GM12864 (cell line): ENCODE data around the gene BCL11B.

Experiments used
- DNase-seq: peaks from one replicate; pipeline ENCODE4 v3.0.0-alpha.2; 2011; ENCODE audit warnings: low read depth
- H3K4me3 ChIP-seq: 2 replicates; pipeline ENCODE4 v1.5.1; 2011; ENCODE audit warnings: mild to moderate bottlenecking, low read depth, low read length, control low read depth
- CTCF ChIP-seq: IDR thresholded peaks from 2 replicates; pipeline ENCODE4 v1.5.1; 2011; ENCODE audit warnings: low read depth, mild to moderate bottlenecking, moderate library complexity, low read length, control low read depth, inconsistent platforms; ENCODE audit errors: missing control alignments

BCL11B gene

GRCh38 chr14:99217066-99217955, 54.7 kb downstream of the BCL11B start:
- DNase-seq: no peak
- H3K4me3 ChIP-seq: no peak overlapping the region
- TF ChIP-seq CTCF: no peak

- no peak for DNase-seq
- TF ChIP-seq CTCF: no peak
These were observed 55.8 kb downstream of the BCL11B start for GRCh38 chr14:99216191-99216590.

GRCh38 chr14:99215277-99215676, 56.7 kb downstream of the BCL11B start:
- DNase-seq: no peak
- H3K4me3 ChIP-seq: no peak overlapping the region
- TF ChIP-seq CTCF: no peak

More at GRCh38 chr14:99216191-99216590, 55.8 kb downstream of the BCL11B start:
- no peak overlapping the region for H3K4me3 ChIP-seq

- no peak for DNase-seq
- no peak for TF ChIP-seq CTCF
- H3K4me3 ChIP-seq: no peak overlapping the region
These were observed 57.3 kb downstream of the BCL11B start for GRCh38 chr14:99214701-99215100.

GRCh38 chr14:99213527-99213971, 58.4 kb downstream of the BCL11B start:
- no peak for DNase-seq
- TF ChIP-seq CTCF: no peak
- no peak overlapping the region for H3K4me3 ChIP-seq

- no peak for TF ChIP-seq CTCF
- DNase-seq: no peak
- no peak overlapping the region for H3K4me3 ChIP-seq
These were observed 58.9 kb downstream of the BCL11B start for GRCh38 chr14:99213101-99213500.

GRCh38 chr14:99212646-99213045, 59.4 kb downstream of the BCL11B start:
- no peak for TF ChIP-seq CTCF
- DNase-seq: no peak
- H3K4me3 ChIP-seq: no peak overlapping the region
